ENCODE results near the gene PVR.
"Not testable (repeated sequence)": the region's sequence is repeated elsewhere in the genome, so short reads cannot be mapped to it uniquely, and the experiment has no call there.

Gene PVR

DNA sequence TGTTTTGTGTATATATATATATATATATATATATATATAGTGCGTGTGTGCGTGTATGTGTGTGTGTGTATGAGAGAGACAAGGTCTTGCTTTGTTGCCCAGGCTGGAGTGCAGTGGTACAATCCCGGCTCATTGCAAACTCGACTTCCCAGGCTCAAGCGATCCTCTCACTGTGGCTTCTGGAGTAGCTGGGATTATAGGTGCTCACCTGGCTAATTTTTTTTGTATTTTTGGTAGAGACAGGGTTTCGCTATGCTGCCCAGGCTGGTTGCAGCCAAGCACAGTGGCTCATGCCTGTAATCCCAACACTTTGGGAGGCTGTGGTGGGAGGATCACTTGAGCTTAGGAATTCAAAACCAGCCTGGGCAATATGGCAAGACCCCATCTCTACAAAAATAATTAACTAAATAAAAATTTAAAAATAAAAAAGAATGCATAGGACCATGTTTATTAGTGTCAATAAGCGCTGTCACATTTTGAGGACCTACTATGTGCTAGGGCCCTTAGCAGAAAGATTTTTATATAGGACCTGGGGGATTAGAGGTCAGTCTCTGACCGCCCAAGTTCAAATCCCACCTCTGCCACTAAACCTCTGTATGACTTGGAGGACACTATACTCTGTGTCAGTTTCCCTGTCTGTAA lies 1.8 kb downstream of the PVR start:
- DNase-seq (ENCODE audit: low spot score): no peak

DNA sequence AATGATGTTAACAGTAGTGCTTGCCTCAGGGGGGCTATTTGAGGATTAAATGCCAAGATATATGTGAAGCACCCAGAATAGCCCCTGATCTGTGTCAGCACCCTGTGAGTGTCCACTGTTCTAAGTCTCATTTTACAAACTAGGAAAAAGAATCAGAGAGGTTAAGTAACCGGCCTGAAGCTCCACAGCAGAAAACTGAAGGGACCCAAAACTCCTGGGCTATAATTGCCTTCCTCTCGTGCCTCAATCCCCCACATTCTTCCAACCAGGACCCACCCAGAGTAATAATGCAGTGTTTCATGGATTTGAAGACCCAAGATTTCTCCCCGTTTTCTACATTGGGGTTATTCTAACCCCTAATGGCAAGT lies 2.3 kb downstream of the PVR start:
- no peak for DNase-seq (ENCODE audit: low spot score)

DNA sequence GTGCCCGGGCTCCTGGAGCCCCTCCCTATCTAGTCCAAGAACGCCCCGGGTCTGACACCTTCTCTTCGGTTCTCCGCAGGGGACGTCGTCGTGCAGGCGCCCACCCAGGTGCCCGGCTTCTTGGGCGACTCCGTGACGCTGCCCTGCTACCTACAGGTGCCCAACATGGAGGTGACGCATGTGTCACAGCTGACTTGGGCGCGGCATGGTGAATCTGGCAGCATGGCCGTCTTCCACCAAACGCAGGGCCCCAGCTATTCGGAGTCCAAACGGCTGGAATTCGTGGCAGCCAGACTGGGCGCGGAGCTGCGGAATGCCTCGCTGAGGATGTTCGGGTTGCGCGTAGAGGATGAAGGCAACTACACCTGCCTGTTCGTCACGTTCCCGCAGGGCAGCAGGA lies 3.4 kb downstream of the PVR start:
- no peak for DNase-seq (ENCODE audit: low spot score)

DNA sequence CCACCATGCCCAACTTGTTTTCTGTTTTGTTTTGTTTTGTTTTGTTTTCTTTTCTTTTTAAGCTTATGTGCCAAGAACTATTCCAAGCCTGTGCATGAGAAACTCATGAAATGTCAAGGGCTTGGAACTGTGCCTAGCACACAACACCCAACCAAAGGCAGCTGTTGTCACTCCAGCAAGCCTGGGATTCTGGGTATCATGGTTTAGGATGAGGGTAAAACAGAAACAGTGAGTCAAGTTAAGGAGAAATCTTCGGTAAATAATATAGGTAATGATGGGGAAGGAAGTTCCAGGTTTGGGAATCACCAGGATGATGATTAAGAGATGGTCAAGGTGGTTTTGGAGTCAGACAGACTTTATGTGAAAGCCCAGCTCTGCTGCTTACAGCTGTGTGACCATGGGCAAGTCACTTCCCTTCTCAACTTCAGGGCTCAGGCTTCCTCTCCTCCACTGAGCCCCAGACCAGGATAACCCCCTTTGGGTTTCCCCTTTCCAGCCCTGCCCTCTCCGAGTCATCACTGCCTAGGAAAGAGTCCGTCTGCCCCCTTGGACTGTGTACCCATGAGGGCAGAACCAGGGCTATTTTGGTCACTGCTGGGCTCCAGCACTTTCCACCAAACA lies 5.0 kb downstream of the PVR start:
- peak; percentile 17 for DNase-seq (ENCODE audit: low spot score)

DNA sequence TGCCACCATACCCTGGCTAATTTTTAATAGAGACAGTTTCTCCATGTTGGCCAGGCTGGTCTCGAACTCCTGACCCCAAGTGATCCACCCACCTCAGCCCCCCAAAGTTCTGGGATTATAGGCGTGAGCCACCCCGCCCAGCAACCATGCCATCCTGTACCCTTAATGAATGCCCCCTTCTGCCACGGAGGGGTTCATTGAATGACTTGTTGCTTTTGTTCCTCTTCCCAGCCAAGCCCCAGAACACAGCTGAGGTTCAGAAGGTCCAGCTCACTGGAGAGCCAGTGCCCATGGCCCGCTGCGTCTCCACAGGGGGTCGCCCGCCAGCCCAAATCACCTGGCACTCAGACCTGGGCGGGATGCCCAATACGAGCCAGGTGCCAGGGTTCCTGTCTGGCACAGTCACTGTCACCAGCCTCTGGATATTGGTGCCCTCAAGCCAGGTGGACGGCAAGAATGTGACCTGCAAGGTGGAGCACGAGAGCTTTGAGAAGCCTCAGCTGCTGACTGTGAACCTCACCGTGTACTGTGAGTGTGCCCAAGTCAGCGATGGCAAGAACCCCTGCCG lies 6.0 kb downstream of the PVR start:
- no peak for DNase-seq (ENCODE audit: low spot score)

DNA sequence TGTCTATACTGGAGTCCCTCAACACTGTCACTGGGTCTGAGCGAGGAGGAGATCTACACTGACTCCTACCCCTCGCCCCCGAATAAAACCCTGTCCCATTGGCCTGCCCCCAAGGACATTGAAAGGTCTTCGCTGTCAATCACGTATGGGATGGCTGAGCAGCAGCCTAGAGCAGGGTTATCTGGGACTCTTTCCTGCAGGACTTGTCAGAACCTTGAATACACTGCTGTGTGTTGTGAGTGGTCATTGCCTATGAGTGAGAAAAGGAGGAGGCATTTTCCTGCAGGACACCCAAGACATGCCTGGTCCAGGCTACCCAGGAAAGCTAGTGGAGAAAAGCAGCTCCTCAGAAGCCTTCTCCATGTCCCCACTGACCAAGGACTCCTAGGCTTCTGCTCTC lies 9.6 kb downstream of the PVR start:
- no peak for DNase-seq (ENCODE audit: low spot score)

DNA sequence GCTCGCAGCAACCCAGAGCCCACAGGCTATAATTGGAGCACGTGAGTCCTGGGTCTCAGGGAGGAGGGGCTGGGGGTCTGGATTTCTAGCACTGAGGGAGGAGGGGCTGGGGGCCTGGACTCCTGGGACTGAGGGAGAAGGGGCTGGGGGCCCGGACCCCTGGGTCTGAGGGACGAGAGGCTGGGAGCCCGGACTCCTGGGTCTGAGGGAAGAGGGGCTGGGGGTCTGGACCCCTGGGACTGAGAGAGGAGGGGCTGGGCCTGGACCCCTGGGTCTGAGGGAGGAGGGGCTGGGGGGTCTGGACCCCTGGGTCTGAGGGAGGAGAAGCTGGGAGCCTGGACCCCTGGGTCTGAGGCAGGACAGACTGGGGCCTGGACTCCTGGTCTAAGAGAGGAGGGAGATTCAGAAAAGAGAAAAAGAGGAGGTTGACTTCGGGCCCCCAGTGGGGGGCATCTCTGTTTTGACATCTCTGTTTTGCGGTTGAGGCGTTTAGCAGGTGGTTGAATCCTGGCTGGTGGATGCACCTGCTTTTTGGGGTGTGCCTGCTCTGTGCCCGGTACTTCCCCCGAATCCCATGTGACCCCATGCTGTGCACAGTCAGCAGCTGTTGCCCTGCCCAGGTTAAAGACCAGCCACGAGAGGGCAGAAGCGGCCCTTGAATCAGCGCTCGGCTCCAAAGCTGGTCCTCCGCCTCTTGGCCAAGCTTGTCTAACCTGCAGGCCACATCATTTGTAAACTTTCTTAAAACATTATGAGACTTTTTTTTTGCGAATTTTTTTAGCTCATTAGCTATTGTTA lies 10.5 kb downstream of the PVR start:
- DNase-seq (ENCODE audit: low spot score): peak; percentile 62

DNA sequence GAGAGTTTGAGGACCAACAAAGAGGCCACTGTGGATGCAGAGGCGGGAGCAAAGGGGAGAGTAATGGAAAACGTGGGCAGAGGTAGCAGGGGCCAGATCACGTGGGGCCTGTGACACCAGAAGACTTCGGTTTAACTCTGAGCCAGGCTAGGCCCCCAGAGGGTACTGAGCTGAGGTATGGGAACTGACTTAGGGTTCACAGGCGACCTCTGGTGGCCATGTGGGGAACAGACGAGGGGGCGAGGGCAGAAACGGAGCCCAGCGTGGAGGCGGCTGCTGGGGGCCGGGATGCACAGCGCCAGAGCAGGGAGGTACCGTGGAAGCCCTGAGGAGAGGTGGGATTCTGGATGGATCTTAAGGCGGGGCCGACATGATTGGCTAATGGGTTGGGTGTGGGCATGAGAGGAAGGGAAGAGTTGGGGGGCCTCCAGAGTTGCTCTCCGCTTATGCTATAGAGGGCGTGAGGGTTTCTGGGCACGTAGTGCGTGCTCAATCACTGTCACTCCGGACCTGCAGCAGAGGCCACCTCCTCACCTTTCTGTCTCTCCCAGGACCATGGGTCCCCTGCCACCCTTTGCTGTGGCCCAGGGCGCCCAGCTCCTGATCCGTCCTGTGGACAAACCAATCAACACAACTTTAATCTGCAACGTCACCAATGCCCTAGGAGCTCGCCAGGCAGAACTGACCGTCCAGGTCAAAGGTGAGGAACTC lies 13.7 kb downstream of the PVR start:
- peak; percentile 56 for DNase-seq (ENCODE audit: low spot score)

DNA sequence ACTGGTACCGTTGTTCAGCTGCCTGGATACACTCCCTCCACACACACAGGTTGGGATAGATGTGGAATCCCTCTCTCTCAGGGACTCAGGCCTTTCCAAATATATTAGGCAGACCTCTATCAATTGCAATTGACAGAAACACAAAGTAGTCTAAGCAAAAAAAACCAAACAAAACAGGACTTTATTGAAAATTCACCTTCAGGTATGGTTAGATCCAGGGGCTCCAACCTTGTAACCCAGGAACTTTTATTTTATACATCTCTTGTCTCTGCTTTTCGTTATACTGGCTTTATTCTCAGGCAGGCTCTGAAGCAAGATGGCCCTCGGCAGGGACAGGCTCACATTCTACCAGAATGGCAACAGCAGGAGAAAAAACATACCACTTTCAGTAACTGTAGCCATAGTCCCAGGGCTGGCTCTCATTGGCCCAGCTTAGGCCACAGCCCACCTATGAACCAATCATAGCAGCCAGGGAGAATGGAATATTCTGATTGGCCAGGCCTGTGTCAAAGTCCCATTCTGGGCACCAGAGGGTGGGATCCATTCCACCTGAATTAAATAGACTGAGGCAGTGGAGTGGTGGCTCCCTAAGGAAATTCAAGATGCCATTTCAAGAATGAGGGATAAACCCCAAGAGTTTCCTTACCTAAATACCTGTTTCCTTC lies 14.5 kb downstream of the PVR start:
- DNase-seq (ENCODE audit: low spot score): no peak

DNA sequence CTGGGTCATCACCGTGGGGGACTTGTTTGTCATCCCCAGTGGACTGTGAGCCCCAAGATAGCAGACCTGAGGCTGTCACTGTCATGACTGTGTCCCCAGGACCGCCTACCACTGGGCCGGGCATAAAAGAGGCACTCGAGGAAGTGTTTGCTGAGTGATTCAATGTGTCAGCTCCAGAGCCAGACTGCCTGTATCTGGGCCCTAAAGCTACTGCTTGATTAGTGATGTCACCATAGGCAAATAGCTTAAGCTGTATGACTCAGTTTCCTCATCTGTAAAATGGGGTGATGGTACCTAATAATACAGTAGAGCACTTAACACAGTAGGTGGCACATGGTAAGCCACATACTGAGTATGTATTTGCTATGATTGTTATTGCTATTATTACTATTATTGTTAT lies 16.4 kb downstream of the PVR start:
- DNase-seq (ENCODE audit: low spot score): no peak

DNA sequence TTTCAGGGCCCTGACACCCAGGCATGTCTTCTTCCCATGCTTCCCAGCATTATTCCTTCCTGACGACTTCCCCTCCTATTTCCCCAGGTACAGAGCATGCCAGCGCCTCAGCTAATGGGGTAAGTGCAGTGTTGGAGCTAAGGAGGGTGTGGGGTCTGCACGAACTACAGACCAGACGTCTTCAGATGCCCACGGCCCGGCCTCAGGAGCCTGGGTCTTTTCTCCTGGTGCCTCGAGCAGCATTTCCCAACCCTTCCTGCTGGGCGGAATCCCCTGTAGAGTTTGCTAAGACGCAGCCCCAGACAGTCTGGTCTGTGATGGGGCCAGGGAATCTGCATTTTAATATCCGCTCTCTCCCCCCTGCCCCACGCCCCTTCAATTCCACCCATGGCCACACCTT lies 17.5 kb downstream of the PVR start:
- DNase-seq (ENCODE audit: low spot score): no peak

DNA sequence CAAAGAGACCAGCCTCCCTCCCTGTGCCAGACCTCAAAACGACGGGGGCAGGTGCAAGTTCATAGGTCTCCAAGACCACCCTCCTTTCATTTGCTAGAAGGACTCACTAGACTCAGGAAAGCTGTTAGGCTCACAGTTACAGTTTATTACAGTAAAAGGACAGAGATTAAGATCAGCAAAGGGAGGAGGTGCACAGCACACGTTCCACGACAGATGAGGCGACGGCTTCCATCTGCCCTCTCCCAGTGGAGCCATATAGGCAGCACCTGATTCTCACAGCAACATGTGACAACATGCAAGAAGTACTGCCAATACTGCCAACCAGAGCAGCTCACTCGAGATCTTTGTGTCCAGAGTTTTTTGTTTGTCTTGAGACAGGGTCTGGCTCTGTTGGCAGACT lies 18.2 kb downstream of the PVR start:
- no peak for DNase-seq (ENCODE audit: low spot score)

DNA sequence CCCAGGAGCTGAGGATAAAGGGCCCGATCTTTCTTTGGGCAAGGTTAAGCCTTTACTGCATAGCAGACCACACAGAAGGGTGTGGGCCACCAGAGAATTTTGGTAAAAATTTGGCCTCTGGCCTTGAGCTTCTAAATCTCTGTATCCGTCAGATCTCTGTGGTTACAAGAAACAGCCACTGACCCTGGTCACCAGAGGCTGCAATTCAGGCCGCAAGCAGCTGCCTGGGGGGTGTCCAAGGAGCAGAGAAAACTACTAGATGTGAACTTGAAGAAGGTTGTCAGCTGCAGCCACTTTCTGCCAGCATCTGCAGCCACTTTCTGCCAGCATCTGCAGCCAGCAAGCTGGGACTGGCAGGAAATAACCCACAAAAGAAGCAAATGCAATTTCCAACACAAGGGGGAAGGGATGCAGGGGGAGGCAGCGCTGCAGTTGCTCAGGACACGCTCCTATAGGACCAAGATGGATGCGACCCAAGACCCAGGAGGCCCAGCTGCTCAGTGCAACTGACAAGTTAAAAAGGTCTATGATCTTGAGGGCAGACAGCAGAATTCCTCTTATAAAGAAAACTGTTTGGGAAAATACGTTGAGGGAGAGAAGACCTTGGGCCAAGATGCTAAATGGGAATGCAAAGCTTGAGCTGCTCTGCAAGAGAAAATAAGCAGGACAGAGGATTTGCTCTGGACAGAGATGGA lies 19.1 kb downstream of the PVR start:
- DNase-seq (ENCODE audit: low spot score): no peak

DNA sequence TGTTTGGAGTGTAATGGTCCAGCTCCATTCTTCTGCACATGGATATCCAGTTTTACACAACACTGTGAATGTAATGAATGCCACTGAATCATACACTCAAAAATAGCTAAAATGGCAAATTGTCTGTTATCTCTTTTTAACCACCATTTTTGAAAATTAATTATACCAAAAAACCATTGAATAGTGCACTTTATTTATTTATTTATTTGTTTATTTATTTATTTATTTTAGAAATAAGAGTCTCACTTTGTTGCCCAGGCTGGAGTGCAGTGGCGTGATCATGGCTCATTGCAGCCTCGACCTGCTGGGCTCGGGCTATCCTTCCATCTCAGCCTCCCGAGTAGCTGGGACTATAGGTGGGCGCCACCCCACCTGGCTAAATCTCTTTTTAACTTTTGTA lies 20.3 kb downstream of the PVR start:
- no peak for DNase-seq (ENCODE audit: low spot score)

DNA sequence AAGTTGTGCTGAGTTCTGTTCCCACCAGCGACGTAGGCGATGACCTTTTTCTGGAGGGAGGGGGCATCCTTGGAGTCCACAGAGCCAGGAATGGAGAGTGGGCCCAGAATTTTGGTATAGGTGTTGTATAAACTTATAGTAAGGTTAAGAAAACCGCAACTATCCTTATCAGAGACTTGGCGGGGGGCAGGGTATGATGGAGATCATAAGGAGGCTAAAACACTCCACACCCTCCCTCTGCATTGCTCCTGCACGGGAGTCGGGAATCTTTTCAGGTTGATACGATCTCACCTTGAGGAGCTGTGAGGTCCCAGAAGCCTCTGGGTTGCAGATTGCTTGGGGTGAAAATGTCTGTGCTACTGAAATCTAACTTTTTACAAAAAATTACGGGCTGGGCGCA lies 21.3 kb downstream of the PVR start:
- DNase-seq (ENCODE audit: low spot score): no peak

DNA sequence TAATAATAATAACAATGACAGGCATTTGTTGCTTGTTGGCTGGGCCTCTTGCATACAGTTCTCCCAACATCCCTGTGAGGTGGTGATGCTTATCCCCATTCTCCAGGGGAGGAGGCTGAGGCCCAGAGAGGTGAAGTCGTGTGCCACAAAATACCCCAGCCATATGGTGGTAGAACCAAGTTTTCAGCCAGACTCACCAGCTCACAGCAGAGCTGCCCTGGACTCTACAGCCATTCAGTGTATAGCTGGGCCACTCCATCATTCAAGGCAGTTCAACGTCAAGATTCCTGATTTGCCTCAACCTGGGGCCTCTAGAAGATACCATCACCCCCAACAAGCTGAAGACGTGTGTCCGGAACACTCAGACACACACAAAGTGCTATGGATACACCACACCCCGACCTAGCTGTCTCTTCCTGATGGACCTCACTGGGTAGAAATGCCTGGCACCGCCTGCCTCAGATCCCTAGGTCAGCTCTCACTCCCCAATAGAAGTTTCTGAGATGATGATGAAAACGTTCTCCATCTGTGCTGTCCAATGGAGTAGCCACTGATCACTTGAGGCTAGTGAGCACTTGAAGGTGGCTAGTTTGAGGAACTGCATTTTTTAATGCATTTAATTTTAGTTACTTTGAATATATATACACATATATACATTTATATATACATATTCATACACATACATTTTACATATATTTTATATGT lies 23.3 kb downstream of the PVR start:
- DNase-seq (ENCODE audit: low spot score): no peak

DNA sequence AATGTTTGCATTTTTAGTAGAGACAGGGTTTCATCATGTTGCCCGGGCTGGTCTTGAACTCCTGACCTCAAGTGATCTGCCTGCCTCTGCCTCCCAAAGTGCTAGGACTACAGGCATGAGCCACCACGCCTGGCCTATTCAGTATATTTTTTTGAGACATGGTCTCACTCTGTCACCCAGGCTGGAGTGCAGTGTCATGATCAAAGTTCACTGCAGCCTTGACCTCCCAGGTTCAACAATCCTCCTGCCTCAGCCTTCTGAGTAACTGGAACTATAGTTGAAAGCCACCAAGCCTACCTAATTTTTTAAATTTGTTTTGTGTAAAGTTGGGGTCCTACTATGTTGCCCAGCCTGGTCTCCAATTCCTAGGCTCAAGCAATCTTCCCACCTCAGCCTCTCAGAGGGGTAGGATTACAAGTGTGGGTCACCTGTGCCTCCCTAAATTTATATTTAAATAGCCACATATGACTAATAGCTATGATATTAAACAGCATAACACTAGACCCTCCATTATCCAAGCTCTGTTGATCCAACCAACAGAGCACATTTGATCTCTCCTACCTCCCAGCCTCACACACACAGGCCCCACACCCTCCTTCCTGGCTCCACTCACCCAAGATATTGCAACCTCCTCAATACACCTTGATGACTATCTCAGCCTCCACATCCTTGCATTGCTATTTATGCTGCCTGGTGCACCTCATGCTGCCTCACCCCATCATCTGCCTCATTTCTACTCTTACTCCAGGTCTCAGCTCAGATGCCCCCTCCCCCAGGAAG lies 25.5 kb downstream of the PVR start:
- no peak for DNase-seq (ENCODE audit: low spot score)

DNA sequence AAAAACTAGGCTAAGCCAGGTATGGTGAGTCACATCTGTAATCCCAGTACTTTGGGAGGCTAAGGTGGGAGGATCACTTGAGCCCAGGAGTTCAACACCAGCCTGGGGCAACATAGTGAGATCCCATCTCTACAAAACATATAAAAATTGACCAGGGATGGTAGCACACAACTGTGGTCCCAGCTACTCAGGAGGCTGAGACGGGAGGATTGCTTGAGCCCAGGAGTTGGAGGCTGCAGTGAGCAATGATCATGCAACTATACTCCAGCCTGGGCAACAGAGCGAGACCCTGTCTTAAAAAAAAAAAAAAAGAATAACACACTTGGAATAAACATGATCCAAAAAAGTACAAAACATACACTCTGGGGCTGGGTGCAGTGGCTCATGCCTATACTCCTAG lies 26.3 kb downstream of the PVR start:
- DNase-seq (ENCODE audit: low spot score): not testable (repeated sequence)

DNA sequence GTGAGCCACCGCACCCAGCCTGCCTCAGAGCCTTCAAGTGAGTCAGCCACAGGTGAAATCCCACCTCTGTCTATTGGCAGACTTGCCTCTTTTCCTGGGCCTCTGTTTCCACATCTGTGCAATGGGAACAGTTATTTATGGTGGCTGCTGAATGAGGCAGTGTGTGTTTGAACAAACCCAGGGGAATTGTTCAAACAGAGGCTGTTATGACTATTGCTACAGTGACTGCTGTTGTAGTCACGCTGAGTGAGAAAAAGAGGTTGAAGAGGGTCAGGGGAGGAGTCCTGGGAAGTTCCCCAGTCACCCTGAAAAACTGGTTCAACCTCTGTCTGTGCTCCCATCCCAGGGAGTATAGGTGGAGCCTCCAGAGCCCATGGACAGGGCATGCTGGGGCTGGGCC lies 27.7 kb downstream of the PVR start, which contains the start of gene CEACAM19:
CEACAM19 (plus strand) TSS at position 83 of the 400 bp plus-strand sequence. CDS start 450 bp downstream, outside the sequence.
- DNase-seq (ENCODE audit: low spot score): no peak

DNA sequence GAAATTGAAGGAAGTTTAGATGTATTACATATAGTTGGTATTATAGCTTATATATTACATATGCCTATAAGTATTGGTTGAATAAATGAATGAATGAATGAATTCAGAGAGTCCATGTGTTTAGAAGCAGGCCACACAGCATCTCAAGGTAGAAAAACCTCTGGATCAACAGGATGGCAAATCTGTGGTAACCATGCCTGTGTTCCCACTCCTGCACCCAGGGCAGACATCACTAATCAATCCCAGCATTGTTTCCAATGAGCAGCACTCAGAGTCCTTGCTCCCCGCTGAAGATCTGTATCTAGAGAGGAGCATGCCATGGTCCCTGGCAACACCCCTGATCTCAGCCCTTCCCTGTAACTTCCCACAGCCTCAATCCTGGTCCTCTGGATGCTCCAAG lies 28.5 kb downstream of the PVR start:
- no peak for DNase-seq (ENCODE audit: low spot score)

Data from Ammon's horn (tissue), 1 donor.